Right lobe of liver (tissue), 6 donors: ENCODE results near the gene MAEA. TPM values are rescaled to one million over a fixed set of nuclear protein-coding genes. Genes with fewer than 3 reads are reported as not detected.

Experiments
- ATAC-seq, 4 donors: fragments of 200-7000 bp; cut with Tn5 transposase; one replicate each; pipeline ENCODE4 v1.9.1; 2020; ENCODE audit warnings: mild to moderate bottlenecking in 4 of 4, moderate library complexity in 4 of 4
- DNase-seq, 3 donors: peaks; one replicate each; pipeline ENCODE4 v3.0.0-alpha.2; 2020
- H3K27ac ChIP-seq, 3 donors: fragments of 200-600 bp; one replicate each; pipeline ENCODE4 v1.8.0; 2022
- H3K27me3 ChIP-seq, 2 donors: fragments of 200-600 bp; one replicate each; pipeline ENCODE4 v1.8.0; 2022
- H3K36me3 ChIP-seq, 4 donors: fragments of 200-600 bp; sonication (generic) in 1 of 4; one replicate each; pipeline versions ENCODE4 v1.5.1 to v1.8.0; 2017 to 2022; ENCODE audit warnings: control low read depth in 1 of 4
- H3K4me1 ChIP-seq, 4 donors: fragments of 200-600 bp; sonication (generic) in 1 of 4; one replicate each; pipeline versions ENCODE4 v1.5.1 to v1.8.0; 2017 to 2022; ENCODE audit warnings: control low read depth in 1 of 4
- H3K4me3 ChIP-seq, 3 donors: fragments of 200-600 bp; one replicate each; pipeline ENCODE4 v1.8.0; 2022
- H3K9me3 ChIP-seq, 4 donors: fragments of 200-600 bp; sonication (generic) in 1 of 4; one replicate each; pipeline versions ENCODE4 v1.5.1 to v1.8.0; 2017 to 2022; ENCODE audit warnings: control low read depth in 1 of 4
- POLR2A ChIP-seq: fragments of 450-650 bp; IDR thresholded peaks from one replicate; pipeline ENCODE4 v1.6.1; 2017; ENCODE audit warnings: antibody characterized with exemption, mild to moderate bottlenecking
- WGBS: methylation state at CpG from one replicate; pipeline ENCODE4 v1.1.6; 2018; ENCODE audit warnings: low coverage, low lambda C conversion rate; ENCODE audit not compliant: insufficient coverage; ENCODE audit errors: missing lambda C conversion rate; 5-methylcytosine and 5-hydroxymethylcytosine counted together
- intact Hi-C, 2 donors: fragments of 100-400 bp; cut with DNase I; formaldehyde crosslinking; loops; one replicate each; pipeline versions ENCODE4 v1.11.2 to v1.14.1; 2022
- long read RNA-seq: library from polyadenylated mRNA; unstranded; transcript quantifications from one replicate; pipeline ENCODE4 v2.0.0, GENCODE V29; 2019
- total RNA-seq, 6 experiments: library from RNA; depleted of rRNA in 2 of 6; stranded (reverse); fragments of >200 nt in 2 of 6; fragmentation: NEBNext Ultra II Directional in 3 of 6; extraction: Animal tissue kit (Norgen Biotek cat#: 25700) in 3 of 6; gene quantifications; one replicate each; pipeline versions ENCODE4 v1.1.0 to v1.2.4, GENCODE V29; 2016 to 2023
- TF ChIP-seq, protein P1 (sequence below), 4 donors: fragments of 200-600 bp in 3 of 4; fragments of 450-650 bp in 1 of 4; IDR thresholded peaks; one replicate each; pipeline versions ENCODE4 v1.5.1 to v1.8.0; 2016 to 2022; ENCODE audit warnings: antibody characterized with exemption in 4 of 4, mild to moderate bottlenecking in 2 of 4
- donor health status: DM: no; HTN: yes; CAD: no.
- donor health status: DM: no; HTN: no; CAD: no.
- donor health status: DM: no; HTN: no; CAD: no.
- donor health status: DM: no; HTN: yes; CAD: no.
- donor health status: DM: no; HTN: yes; CAD: no.

MAEA gene
- total RNA-seq, result 10 to 100 TPM; 24.3 to 42.0 (median 27.9) TPM
- long read RNA-seq, transcript MAEA-202 (9 exons, 2,222 nt), result major isoform, 5 of 6 reads
- long read RNA-seq, partial matches to known transcripts, result 1 of 6 reads
- long read RNA-seq, other reads (novel, unspliced or antisense), result 0 of 6 reads

DNA sequence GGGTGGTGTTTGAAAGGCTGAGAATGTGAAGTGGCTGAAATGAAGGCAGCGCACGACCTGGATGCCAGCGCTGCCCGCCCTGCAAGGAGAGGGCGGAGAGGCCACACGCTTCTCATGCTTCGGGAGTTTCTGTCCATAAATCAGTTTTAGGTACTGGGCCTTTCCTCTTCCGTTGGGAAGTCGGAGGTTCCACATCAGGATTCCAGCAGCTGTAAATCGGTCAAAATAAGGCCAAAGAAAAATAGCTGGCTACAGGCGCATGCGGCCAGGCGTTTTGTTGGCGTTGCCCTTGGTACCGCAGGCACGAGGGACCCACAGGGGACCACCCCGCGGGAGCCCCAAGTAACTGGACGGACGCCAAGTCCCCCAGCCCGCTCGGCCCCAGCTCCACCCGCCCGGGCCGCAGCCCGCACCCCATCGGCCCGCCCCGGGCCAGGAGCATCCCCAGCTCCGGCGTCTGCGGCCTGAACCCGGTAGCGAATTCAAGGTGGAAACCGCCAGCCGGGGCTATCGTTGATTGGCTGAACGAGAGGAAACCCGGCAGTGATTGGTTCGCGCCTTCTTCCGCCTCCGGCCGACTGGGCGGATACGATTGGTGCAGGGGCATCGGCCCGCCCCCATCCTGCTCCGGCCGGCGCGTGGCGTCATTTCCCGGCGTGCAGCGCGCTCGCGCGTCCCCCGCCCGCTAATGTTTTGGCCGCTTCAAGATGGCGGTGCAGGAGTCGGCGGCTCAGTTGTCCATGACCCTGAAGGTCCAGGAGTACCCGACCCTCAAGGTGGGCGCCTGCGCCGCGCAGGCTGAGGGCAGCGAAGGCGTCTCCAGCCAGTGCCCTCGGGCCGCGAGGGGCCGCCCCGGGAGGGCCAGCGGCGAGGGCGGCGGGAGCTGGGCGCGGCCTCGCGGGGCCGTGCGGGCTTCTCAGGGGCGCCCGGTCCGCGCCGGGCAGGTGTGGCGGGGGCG lies at the start of gene MAEA:
MAEA (plus strand) TSS at position 685 of the 958 bp plus-strand sequence; CDS start at position 708, 23 bp downstream.
- Histone ChIP-seq H3K36me3 (no peaks in the 10 kb centered on the region), H3K27ac (peak within 1 kb of the TSS; percentile 32 to 87 (median 75)), H3K9me3 (no peaks in the 10 kb centered on the region), H3K27me3 (no peaks in the 10 kb centered on the region), H3K4me1 (peaks cover 0 to 19% (median 6%) of the 10 kb centered on the region in 4 donors), H3K4me3 (peak within 1 kb of the TSS; percentile 92 to 96 (median 95))
- peak; percentile 98 to 99 (median 99) for ATAC-seq
- TF ChIP-seq POLR2A, result peak; percentile 76
- TF ChIP-seq, protein P1, sequence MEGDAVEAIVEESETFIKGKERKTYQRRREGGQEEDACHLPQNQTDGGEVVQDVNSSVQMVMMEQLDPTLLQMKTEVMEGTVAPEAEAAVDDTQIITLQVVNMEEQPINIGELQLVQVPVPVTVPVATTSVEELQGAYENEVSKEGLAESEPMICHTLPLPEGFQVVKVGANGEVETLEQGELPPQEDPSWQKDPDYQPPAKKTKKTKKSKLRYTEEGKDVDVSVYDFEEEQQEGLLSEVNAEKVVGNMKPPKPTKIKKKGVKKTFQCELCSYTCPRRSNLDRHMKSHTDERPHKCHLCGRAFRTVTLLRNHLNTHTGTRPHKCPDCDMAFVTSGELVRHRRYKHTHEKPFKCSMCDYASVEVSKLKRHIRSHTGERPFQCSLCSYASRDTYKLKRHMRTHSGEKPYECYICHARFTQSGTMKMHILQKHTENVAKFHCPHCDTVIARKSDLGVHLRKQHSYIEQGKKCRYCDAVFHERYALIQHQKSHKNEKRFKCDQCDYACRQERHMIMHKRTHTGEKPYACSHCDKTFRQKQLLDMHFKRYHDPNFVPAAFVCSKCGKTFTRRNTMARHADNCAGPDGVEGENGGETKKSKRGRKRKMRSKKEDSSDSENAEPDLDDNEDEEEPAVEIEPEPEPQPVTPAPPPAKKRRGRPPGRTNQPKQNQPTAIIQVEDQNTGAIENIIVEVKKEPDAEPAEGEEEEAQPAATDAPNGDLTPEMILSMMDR (IDR thresholded peaks at IDR 0.05), result no peak
- intact Hi-C loops, result no loop called here
- WGBS, result 3% methylated on average over 35 of the region's 95 CpGs
- DNase-seq, result peak; percentile 97 to 98 (median 98)

DNA sequence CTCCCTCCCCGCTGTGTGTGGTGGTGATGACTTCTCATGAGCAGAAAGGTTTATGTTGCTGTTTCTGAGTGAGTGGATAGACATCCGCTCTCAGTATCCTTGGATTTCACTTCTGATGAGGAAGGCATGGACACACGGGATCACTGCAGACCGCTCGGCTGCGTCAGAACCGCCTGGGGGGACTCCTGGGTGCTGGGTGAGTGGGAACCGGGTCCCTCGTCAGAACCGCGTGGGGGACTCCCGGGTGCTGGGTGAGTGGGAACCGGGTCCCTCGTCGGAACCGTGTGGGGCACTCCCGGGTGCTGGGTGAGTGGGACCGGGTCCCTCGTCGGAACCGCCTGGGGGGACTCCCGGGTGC lies 49.8 kb upstream of the MAEA start:
- no peak for ATAC-seq
- no peaks in the 10 kb centered on the region for H3K9me3 ChIP-seq
- peaks cover 0 to 29% (median 5%) of the 10 kb centered on the region in 4 donors for H3K36me3 ChIP-seq

DNA sequence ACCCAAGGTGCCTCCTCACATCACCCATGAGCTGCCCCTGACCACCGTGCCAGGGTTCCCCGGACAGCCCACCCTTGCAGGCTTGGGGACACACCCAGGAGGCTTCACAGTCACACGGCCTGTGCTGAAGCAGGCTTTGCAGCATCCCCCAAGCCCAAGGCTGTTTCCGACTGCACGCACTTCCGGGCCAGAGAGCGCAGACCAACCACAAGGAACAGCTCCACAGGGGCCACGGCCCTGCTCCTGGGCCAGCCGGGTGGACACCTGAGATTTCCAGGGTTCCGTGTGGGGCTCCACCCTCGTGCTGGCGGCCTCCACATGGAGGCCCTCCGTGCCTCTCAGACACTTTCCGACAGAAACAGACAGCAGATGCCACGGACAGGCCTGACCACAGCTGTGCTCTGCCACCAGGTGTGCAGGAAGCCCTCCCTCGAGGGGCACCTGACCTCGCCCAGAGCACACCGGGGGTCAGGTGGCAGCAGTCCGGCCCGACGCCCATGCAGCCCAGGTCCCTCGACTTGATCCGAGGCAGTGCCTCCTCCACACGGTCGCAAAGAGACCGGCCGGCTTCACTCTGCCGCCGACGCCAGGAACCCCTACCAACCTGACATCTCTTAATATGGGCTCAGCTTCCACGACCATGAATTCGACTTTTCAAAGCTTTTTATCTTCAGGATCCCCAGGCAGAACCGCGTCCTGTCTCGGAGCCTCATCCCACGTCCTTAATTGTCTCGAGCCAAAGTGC lies 48.8 kb upstream of the MAEA start:
- Histone ChIP-seq H3K4me3 (no peak overlapping the region), H3K27me3 (no peaks in the 10 kb centered on the region), H3K4me1 (peaks cover 0 to 42% (median 23%) of the 10 kb centered on the region in 4 donors), H3K27ac (peak overlapping the region in 1 of 3 donors; percentile 56), H3K36me3 (peaks cover 0 to 19% (median 4%) of the 10 kb centered on the region in 4 donors), H3K9me3 (no peaks in the 10 kb centered on the region)
- WGBS, result 71% methylated on average over 15 of the region's 37 CpGs
- intact Hi-C loops, result loop anchor here in 1 of 2 donors (10.0 kb wide), 2 partner anchors 76 to 106 kb away; no protein-coding TSS in a partner anchor
- TF ChIP-seq, protein P1 (IDR thresholded peaks at IDR 0.05), result no peak
- no peak for TF ChIP-seq POLR2A
- ATAC-seq, result no peak
- DNase-seq, result peak; percentile 20 to 46 (median 44)

More for the DNA sequence above, 49.8 kb upstream of the MAEA start:
- Histone ChIP-seq H3K4me1 (peaks cover 0 to 39% (median 20%) of the 10 kb centered on the region in 4 donors), H3K27ac (no peak overlapping the region), H3K27me3 (no peaks in the 10 kb centered on the region), H3K4me3 (no peak overlapping the region)
- 93% methylated on average over 4 of the region's 22 CpGs for whole genome bisulfite sequencing
- intact Hi-C loops, result loop anchor here in 1 of 2 donors (10.0 kb wide), 2 partner anchors 75 to 105 kb away; no protein-coding TSS in a partner anchor
- peak in 1 of 3 donors; percentile 33 for DNase-seq
- no peak for TF ChIP-seq POLR2A
- TF ChIP-seq, protein P1 (IDR thresholded peaks at IDR 0.05), result no peak

DNA sequence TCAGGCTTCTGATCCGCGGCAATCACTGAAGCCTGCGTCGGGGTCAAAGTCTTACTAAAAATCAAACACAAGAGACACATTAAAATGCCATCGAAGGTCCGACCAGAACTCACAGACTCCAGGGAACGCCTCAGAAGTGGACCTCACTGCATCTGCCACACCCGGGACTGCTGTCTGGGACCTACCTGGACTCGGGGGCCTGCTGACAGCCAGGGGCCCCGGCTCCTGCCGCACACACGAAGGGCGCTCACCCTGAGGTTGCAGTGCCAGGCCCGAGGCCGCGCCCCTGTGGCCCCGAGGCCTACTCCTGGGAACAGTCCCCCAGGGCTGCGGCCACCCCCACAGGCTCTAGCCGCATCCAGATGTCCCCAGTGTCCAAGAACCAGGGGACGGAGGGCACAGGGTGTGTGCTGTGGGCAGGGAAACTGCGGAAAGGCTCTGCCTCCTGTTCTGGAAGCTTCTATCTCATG lies 48.2 kb upstream of the MAEA start:
- Histone ChIP-seq H3K27ac (peak overlapping the region; percentile 41 to 60 (median 56)), H3K36me3 (peaks cover 0 to 18% (median 4%) of the 10 kb centered on the region in 4 donors), H3K9me3 (no peaks in the 10 kb centered on the region), H3K27me3 (no peaks in the 10 kb centered on the region), H3K4me3 (no peak overlapping the region), H3K4me1 (peaks cover 0 to 48% (median 29%) of the 10 kb centered on the region in 4 donors)
- peak in 2 of 3 donors; percentile 41 to 56 for DNase-seq
- peak; percentile 29 to 70 (median 49) for ATAC-seq
- TF ChIP-seq POLR2A, result no peak
- TF ChIP-seq, protein P1 (IDR thresholded peaks at IDR 0.05), result no peak
- 59% methylated on average over 4 of the region's 21 CpGs for WGBS
- intact Hi-C loops, result loop anchor here in 1 of 2 donors (10.0 kb wide), 2 partner anchors 77 to 107 kb away; no protein-coding TSS in a partner anchor
